Measurements from ENCODE around the gene CACFD1.

Gene CACFD1

DNA sequence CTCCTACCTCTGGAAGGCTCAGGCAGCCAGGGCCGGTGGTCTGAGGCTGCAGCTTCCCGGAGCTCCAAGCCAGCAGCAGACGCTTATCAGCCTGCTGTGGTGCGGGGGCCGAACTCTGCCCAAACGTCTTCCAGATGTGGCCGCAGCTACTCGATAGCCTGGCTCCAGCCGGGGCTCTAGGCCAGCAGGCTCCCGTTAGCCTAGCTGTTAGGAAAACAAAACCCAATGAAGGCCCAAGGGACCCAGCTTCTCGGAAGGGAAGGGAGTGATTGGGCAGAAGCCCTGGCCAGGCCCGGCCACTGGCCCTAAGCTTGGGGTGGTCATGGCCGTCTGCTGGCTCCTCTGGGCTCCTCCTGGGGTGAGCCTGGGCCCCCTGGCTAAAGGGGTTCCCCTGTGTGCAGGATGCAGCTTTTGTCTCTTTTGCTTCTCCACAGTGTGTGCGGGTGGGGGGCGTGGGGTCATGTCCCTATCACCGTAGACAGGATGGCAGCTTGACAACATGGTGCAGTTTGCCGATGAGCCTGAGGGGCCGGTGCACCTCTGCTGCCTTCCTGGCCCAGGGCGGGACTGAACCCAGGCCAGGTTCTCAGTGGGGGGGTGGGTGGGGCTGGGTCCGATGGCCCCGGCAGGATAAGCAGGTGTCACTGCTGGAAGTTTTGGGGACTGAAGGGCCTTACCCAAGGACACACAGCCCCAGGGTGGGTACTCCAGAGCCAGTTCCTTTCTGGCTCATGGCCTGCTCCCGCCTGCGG lies 46.3 kb downstream of the CACFD1 start:
- DNase-seq: no peak

DNA sequence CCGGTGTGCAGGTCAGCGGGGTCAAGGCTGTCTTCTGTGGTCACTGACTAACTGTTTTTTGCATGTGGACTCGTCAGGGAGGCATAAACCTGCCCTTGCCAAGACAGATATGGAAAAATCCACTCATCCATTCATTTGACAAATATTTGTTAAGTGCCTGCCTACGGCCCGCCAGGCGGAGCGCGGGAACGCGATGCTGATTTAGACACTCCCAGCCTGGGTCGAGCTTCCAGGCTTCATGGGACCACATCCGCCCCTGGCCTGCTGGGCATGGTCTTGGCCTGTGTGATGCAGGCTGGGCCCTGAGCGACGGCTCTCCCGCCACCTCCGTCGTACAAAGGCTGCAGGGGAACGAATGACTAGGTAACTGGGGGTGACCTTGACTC lies 46.9 kb downstream of the CACFD1 start:
- DNase-seq: no peak

DNA sequence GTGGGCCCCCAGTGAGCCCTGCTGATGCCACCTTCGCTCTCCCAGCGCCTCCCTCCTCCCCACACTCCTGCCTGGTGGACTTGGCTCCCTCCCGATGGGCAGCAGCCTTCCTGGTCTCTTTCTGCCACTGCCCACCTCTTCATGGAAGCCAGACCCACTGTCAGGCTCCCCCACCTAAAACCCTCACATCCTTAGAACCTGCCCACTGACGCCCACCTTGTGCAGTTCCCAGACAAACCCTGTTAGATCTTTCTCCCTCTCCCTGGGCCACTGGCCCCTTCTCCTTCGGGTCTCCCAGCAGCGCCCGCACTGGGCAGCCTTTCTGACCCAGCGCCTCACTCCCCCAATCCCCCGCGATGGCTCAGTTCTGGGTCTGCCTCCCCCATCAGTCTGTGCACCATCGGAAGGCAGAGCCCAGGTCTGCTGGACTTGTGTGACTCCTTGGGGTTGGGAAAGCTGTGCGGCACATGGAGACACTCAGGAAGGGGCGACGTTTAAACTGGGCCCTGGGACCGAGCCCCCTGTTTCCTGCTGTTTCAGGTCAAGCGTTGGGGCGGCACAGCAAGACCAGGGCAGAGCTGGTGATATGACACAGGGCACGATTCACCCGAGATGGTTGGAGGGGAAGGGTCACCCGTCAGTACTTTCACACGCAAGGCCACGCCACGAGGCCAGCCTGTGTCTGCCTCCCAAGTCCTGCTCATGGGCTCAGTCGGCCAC lies 47.6 kb downstream of the CACFD1 start:
- DNase-seq: no peak

DNA sequence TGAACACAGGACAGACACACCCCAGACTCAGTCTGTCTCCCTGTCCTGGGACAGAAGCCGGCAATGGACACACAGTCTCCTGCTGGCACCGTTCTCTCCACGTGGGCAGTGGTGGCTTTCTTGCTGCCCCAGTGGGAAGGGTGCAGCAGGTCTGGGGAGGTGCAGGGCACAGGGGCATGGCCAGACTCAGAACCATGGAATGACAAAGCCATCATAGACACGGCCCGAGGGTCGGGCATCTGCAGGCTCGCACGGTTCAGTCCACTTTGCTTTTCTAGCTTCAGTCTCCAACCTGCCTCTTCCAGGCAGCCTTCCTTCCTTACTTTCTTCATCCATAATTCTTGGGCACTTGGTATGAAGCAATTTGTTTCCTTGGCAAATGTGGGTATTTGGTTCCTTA lies 48.3 kb downstream of the CACFD1 start:
- DNase-seq: no peak

DNA sequence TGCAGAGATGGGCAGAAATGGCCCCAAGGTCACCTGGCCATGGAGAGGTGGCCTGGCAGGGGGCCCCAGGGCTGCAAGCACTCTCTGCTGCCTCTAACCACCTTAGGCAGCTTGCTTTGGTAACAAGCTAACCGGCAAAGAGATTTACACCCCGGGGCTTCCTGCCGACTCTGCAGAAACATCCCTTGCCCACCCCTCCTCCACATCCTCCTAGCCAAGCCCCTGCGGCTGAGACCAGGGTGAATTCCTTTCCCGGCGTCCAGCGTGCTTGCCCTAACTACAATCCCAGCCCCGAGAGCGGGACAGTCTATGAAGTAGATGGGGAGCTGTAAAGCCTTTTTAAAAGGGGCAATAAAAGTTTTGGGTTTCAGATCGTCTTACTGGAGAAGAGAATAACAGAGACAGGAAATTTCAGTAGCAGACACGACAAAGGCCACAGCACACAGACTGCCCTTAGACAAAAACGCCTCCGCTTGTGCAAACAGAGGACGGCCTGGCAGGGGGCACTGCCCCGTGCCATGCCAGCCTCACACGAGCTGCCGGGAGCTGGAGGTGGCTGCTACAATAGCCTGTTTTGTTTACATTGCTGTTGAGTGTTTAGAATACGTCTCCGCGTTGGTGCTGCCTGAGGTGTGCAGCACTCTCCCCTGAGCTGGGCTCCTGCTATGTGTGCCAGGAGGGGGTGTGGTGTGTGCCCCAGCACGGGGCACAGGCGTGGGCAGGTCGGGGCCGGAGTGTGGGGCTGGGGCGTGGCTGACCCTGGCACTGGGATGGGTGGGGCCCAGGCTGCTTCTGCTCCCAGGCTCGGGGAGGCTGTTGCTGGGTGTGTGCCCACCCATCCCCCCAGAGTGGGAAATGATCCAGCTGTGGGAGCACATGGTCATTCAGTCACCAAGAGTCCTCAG lies 49.7 kb downstream of the CACFD1 start:
- no peak for DNase-seq

DNA sequence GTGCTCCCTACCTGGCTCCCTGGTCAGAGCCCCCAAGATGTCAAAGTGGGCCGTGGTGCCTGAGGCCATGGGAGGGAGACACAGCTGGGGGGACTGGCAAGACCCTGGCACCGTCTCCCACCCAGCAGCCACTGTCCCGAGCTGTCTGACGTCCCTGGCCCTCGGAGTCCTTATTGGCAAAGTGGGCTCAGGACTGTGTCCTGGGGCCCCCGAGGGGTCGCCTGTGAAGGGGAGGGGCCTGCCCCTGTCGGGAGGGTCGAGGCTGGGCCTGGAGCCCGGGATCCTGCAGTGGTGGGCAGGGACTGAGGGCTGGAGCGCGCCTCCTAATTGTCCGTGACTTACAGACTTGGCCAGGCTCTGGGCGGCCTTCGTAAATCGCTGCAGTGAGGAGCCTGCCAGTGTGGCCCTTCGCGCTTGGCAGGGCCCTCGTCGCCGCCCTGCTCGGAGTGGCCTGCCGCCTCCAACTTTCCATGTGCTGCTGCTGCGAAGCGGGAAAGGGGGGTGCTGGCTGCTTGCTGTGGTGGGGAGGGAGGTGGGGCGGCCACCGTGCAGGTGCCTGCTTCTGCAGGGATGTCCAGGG lies 51.2 kb downstream of the CACFD1 start:
- no peak for DNase-seq

DNA sequence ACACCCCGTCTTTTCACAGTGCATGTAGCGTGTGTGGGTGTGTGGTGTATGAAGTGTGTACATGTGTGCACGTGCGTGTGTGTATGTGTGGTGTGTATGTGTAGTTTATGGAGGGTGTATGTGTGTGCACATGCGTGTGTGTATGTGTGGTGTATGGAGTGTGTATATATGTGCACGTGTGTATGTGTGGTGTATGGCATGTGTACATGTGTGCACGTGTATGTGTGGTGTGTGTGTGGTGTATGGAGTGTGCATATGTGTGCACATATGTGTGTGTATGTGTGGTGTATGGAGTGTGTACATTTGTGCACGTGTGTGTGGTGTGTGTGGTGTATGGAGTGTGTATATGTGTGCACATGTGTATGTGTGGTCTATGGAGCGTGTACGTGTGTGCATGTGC lies 51.8 kb downstream of the CACFD1 start:
- no peak for DNase-seq

DNA sequence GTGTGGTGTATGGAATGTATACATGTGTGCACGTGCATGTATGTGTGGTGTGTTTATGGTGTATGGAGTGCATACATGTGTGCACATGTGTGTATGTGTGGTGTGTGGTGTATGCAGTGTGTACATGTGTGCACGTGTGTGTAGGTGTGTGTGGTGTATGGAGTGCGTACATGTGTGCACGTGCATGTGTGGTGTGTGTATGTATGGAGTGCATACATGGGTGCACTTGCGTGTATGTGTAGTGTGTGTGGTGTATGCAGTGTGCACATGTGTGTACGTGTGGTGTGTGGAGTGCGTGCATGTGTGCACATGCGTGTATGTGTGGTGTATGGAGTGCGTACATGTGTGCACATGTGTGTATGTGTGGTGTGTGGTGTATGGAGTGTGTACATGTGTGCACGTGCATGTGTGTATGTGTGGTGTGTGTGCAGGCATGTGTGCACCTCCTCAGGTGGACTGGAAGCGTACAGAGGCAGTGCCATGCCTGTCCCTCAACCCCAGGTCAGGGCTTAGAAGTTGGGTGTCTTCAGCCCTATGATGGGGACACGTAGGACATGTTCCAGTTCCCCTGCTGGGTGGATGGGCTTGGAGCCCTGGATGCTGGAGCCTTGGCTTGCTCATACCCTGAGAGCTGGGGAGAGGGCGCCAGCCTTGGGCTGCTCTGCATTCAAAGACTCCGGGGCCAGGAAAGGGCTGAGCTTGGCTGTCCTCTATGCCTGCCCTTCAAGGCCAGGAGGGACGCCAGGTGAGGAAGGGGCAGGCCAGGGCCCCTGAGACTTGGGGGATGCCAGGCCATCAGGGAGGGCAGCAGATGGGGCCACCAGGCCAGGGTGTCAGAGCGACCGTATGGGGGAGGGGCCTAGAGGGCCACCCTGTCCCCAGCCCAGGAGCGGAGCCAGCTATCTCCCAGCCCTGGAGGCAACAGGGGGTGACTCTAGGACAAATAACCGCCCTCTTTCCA lies 52.8 kb downstream of the CACFD1 start:
- no peak for DNase-seq

DNA sequence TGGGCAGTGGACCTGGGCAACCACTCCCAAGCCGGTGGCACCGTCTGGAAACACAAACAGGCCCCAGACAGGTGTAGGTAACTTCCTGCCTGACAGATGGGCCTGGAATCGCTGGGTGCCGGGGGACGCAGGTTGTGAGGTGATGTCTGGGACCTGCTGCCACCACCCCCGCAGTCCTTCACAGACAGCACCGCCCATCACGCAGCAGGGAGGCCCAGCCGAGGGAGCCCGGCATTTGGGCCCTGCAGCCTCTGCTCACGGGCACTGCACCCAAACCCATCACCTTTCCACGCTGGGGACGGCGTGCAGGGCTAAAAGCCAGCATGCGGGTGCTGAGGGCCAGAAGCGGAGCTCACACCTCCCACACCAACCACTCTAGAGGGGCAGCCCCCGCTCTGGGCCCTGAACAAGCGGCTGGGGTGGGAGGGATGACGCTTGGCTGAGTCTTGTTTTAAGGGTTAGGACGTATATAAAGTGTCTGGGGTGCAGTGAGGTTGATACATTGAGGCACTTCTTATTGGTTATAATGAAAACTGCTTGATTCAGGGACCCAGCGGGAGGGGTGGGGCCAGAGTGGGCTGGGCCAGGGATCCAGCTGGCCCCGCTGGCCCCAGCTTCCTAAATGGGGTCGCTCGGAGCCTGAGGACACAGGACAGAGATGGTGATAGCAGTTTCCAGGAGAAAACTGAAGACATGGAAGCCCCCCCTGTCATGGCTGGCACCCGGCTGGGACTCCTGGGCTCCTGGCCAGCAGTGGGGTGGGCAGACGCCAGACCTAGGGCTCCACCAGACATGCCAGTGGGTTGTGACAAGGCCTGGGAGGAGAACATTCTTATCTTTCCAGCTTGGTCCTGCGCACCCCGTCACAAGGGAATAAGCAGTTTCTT lies 53.7 kb downstream of the CACFD1 start:
- no peak for DNase-seq

DNA sequence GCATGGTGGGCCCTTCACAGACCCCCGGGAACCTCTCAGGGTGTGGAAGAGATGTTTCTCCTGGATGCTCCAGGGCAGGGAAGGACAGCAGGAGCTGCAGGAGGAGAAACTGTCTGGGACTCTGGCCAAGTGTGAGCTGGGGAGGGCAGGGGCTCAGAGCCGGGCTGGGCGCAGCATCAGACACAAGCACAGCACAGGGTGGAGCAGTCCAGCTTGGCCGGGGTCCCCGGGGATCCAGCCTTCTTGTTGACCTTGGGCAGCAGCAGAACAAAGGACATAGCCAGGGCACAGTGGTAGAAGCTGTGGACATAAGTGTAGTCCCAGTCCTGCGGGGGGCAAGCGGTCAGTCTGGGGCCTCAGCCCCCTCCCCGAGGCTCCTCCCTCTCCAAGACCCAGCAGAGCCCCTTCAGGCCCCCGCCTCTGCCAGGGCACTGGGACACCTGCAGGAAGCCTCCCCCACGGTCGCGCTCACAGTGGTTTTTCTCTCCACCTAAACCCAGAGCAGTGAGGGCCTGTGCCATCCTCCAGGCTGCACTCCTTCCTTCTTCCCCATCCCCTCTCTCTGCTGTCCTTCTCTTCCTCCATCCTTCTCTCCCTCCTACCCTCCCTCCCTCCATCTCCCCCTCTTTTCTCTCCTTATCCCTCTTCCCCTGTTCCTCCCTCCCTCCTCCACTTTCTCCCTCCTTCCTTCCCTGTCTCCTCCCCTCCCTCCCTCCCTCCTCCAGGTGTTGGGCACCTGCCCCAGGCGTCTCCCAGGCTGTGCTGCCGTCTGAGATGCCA lies 54.9 kb downstream of the CACFD1 start:
- no peak for DNase-seq

DNA sequence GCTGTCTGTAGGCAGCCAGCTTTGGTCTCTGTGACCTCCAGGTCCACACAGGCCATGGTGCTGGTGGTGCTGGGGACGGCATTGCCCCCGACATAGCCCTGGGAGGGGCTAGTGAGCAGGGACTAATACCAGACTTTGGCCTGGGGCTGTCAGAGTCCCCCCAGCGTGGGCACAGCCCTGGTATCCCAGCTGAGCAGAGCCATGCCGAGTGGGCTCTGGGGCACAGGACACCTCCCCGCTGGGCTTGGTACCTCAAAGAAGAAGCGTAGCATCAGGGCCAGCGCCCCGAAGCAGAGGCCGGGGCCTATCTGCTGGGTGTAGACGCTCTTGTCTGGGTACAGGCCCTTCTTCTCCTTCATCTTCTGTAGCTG lies 55.4 kb downstream of the CACFD1 start:
- DNase-seq: no peak

DNA sequence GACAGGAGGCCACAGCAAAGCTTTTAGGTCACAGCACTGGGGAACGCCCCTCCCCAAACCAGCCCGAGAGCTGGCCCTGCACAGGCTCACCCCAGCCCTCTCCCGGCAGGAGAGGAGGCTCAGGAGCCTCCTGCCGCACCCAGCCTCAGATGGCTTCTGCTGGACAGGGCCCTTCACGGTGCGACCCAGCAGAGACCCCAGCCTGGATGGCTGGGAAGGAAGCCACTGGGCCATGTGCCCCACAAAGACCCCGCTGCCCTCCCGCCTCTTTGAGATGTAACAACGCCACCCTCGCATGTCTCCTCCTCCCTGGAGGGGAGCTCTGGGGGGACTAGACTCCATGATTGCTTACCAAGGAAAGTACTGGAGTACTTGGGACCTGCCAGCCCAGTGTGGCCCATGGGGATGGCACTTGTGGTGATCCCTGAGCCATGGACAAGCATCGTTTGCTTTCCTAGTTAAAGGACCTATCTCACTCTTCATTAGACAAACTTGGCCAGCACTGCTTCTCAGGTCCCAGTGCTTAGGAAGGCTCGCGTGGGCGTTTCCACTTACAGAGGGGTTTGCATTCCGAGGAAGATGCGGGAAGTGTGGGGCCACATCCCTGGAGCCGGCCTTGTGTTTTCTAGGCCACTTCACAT lies 56.0 kb downstream of the CACFD1 start:
- DNase-seq: no peak

DNA sequence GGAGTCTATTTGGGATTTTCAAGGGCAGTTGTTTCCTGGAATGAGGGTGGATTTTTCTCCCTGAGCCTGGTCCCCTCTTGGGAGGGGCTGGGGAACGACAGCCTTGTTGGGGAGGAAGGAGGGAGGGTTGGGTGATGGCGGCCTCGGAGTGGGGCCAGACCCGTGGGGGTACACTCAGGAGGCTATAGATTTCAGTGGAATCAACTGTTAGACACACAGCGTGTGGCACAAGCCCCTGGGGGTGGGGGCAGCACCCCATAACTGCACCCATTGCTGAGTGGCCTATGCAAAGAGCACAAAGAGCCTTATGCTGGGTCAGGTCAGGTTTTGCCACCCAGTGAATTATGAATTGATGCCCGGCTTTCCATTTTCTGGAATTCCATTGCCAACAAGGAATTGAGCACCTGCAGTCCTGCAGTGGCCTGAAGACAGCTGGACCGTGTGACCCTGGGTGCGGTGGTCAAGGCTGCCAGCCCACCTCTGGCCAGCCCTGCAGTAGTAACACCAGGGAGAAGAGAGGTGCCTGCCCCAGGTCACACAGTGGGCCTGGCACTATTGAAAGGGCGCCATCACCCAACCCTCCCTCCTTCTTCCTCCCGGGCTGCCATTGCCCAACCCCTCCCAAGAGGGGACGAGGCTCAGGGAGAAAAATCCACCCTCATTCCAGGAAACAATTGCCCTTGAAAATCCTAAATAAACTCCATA lies 56.6 kb downstream of the CACFD1 start:
- no peak for DNase-seq

DNA sequence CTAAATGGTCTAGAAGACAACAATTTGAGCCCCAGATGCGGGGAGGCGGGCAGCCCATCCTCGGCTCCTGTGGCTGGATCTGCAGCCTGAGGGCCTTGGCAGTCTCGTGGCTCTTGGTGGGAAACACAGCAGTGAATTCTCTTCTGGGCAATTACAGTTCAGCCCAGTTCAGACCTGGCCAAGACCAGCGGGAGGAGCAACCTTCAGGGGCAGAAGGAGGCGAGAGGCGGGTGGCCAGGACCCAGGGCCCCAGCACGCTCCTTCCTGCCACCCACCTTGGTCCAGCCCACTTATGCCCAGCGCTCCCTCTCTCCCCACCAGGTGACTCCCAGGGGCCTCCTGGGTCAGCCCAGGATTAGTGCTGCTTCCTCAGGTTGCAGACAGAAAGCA lies 57.2 kb downstream of the CACFD1 start:
- no peak for DNase-seq

DNA sequence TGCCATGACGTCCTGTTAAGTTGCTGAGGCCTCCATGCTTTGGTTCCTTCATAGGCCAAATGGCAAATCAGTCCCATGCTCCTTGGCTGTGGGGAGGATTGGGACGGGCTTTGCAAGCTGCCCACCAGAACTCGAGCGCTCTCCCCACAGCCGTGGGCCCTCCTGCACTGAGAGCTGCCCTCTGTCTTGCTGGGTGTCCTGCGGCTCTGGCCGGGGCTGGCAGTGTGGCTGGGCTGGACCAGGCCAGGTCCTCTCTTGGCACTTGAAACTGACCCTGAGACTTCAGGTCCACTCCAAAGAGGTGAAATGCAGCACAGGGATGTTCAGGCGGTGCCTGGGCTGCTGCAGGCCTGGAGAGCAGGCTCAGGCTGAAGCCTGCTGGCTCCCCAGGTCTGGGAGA lies 57.9 kb downstream of the CACFD1 start:
- DNase-seq: no peak

DNA sequence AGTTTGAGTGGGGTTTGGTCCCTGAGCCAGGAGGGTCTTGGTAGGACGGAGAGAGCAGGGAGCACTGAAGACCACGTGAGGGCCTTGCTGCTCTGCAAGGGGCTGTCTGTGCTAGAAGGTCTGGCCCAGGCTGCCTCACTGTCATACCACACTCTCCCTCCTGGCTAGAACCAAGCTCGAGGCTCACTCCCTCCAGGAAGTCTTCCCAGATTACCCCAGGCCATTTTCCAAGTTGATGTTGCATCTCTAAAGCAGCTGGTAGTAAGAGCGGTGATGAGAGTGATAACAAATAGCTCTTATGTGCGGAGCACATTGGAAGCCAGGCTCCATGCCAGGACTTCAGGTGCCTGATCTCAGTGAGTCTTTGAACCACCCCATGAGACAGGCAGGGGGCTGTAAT lies 58.4 kb downstream of the CACFD1 start:
- no peak for DNase-seq

DNA sequence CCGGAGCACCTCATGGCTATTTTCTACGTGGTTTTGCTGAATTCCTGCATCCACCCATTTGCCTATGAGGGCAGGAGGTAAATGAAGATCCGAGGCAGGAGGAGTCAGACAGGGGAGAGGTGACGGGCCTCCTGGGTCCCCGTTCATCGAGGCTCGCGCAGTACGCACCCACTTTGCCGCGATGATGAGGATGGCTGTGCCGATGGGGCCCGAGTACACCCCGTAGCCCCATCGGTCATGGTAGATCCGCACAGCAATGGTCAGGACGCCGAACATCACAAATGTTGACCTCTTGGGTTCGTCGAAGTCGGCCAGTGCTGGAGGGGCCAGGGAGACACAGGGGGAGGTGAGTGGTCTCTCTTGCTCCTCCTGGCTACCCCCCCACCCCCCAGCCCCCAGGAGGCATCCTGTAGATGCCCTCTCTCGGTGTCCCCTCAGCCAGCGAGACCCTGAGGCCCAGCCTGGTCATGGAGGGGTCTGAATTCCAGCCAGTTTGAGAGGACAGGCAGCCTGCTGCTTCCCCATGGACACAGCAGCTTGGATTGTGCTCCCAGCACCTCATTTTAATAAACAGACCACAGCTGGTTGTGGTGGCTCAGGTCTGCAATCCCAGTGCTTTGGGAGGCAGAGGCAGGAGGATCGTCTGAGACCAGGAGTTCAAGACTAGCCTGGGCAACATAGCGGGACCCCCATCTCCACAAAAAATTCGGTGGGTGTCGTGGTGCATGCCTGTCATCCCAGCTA lies 59.1 kb downstream of the CACFD1 start:
- DNase-seq: no peak

DNA sequence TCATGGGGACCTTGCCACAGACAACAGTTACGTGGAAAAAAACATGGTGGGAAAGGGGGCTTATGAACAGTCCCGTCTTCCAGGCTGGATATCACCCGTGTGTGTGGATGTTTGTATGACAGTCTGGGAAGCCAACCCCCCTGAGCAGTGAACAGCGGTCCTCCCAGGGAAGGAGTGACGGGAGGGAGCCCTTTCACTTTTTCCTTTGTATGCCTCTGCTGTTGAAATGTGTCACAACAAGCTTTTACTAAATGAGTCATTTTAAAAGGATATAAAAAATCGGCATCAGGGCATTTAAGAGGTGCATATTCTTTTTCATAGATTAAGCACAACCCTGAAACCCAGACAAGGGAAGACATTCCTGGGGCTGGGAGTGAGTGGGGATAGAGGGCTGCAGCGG lies 59.9 kb downstream of the CACFD1 start:
- DNase-seq: no peak

Measured in stimulated activated CD4-positive, alpha-beta T cell treated with anti-CD3 and anti-CD28 coated beads, Interleukin-4, amount 100 ng/mL, for 4 hours (primary cell).